IPS-20b (cell line): ENCODE data around the gene GSTM5.
"Not testable (repeated sequence)": the region's sequence is repeated elsewhere in the genome, so short reads cannot be mapped to it uniquely, and the experiment has no call there.

Source experiments
- H3K27ac ChIP-seq: one replicate; pipeline ENCODE4 v1.5.1; 2013; ENCODE audit warnings: low read length
- H3K27me3 ChIP-seq: 2 replicates; pipeline ENCODE4 v1.6.1; 2013; ENCODE audit warnings: mild to moderate bottlenecking, low read length, inconsistent platforms; ENCODE audit not compliant: insufficient read depth
- H3K36me3 ChIP-seq: 2 replicates; pipeline ENCODE4 v1.6.1; 2013; ENCODE audit warnings: low read depth, mild to moderate bottlenecking, inconsistent platforms, low read length, moderate library complexity; ENCODE audit not compliant: insufficient read depth
- H3K4me1 ChIP-seq: 2 replicates; pipeline ENCODE4 v1.6.1; 2013; ENCODE audit warnings: mild to moderate bottlenecking, control low read depth, inconsistent platforms, low read length, moderate library complexity; ENCODE audit not compliant: insufficient read depth
- H3K4me3 ChIP-seq: 2 replicates; pipeline ENCODE4 v1.5.1; 2013; ENCODE audit warnings: mild to moderate bottlenecking, low read length, inconsistent platforms
- H3K9ac ChIP-seq: 2 replicates; pipeline ENCODE4 v1.6.1; 2013; ENCODE audit warnings: low read depth, mild to moderate bottlenecking, inconsistent platforms, low read length, moderate library complexity
- H3K9me3 ChIP-seq: 2 replicates; pipeline ENCODE4 v1.6.1; 2013; ENCODE audit warnings: mild to moderate bottlenecking, low read depth, low read length, inconsistent platforms; ENCODE audit not compliant: insufficient read depth

GSTM5 gene

GRCh38 chr1:109765896-109766615 lies 54.0 kb downstream of the GSTM5 start:
- Histone ChIP-seq H3K36me3 (no peaks in the 10 kb centered on the region), H3K27me3 (no peaks in the 10 kb centered on the region), H3K9me3 (no peaks in the 10 kb centered on the region), H3K27ac (no peak overlapping the region), H3K4me1 (no peaks in the 10 kb centered on the region), H3K9ac (no peak overlapping the region), H3K4me3 (no peak overlapping the region)

- not testable (repeated sequence) for H3K36me3 ChIP-seq, H3K9ac ChIP-seq, H3K27ac ChIP-seq, H3K4me1 ChIP-seq, H3K9me3 ChIP-seq, H3K27me3 ChIP-seq, H3K4me3 ChIP-seq
Measured at GRCh38 chr1:109766991-109767636, 55.1 kb downstream of the GSTM5 start.
